Stimulated activated CD4-positive, alpha-beta T cell treated with anti-CD3 and anti-CD28 coated beads, TNF-alpha, amount 100 ng/mL, for 1 hour (primary cell): ENCODE data around the gene PGF.
"Not testable (repeated sequence)": the region's sequence is repeated elsewhere in the genome, so short reads cannot be mapped to it uniquely, and the experiment has no call there.

Experiments used
- DNase-seq, 3 donors: peaks; one replicate each; pipeline ENCODE4 v3.0.0-alpha.2; 2020; ENCODE audit warnings: low read depth in 3 of 3, low spot score in 1 of 3

Gene PGF

DNA sequence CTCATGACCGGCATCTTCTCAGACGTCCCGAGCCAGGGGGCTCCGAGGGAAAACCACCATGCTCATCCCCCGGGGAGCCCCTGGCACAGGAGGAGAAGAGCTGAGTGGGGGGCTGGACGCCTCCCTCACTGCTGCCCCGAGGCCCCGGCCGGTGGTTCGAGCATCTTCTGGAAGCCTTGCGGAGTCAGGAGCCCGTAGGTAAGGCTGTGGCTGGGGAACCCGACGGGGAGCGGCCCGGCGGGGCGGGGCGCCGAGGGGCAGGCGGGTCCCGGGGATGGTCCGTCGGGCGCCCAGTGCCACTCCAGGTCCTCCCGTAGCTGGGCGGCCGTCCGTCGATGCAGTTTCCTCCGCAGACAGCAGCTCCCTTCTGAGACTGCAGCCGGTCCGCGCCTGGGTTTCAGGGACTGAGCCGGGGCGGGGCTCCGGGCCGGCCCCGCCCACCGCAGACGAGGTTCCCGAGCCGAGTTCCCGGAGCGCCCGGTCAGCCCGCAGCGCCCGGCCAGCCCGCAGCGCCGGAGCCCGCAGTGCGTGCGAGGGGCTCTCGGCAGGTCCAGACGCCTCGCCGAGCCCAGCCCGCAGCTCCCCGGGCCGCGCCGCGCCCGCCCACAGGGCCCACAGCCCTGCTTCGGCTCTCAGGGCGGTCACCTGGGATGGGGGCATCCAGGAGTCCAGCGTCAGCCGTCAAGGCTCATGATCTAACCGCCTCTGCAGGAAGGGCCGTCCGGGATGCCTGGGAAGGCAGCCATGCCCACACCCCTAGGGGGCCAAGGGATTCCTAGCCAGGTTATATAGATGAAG, at the start of gene PGF:
TSS of gene PGF (minus strand) at position 369 of the 798 bp plus-strand sequence. CDS start at position 14, 355 bp downstream.
- DNase-seq = no peak

DNA sequence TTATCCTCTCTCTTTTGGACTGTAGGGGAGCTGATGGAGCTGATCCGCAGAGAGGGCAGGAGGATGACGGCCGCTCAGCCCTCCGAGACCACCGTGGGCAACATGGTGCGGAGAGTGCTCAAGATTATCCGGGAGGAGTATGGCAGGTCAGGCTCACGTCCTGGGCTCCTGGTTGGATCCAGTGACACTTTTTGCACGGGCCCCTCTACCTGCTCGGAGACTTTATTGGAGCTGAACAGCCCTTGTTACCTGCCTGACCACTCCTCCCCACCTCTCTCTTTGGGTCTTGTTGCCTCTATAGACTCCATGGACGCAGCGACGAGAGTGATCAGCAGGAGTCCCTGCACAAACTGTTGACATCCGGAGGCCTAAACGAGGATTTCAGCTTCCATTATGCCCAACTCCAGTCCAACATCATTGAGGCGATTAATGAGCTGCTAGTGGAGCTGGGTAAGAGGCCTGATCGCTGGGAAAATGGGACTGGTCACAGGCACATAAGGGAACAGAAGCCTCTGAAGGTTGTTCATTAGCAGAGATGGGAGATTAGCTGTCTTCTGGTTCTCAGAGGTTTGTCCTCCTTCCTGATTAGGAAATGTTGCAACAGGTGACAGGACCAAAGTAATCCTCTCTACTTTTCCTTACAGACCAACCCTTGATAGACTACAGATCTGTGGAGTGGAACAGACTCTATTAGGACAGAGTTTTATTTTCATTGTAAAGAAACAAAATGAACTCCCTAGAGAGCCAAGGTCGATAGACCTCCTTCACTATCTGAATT, 48.0 kb upstream of the PGF start:
- no peak for DNase-seq

DNA sequence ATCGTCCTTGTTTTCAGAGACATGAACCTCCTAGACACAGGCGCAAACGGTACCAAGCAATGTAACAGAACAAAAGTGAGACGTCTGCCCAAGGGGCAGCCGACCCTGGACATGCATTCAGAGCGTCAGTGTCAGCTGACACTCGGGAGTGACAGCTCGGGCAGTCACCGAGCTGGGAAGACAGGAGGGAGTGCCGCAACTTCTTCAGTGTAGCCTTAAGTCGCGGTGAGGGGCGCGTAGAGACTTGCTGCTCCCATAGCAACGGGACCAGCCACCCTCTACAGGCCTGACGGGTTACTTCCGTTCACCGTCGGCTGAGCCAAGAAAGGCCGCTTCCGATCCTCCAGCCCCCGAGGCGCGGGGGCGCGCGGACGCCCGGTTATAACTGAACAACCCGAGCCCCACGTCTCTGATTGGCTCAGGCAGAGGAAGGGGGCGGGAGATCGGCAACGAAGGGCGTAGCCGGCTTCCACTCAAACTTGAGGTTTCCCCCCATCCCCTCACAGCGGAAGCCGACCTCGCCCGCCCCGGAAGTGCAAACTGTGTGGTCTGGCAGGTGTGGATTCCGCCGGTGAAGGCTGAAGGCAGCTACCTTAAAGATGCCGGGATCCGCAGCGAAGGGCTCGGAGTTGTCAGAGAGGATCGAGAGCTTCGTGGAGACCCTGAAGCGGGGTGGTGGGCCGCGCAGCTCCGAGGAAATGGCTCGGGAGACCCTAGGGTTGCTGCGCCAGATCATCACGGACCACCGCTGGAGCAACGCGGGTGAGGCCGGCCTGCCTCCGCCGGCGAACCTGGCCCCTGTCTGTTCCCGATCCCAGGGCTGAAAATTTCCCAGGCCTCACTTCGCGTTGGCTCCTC, 47.2 kb upstream of the PGF start, which contains the start of gene EIF2B2:
TSS of gene EIF2B2 (plus strand) at position 530 of the 858 bp plus-strand sequence. CDS start at position 600, 70 bp downstream.
- DNase-seq = peak; percentile 96 to 97 (median 96)

DNA sequence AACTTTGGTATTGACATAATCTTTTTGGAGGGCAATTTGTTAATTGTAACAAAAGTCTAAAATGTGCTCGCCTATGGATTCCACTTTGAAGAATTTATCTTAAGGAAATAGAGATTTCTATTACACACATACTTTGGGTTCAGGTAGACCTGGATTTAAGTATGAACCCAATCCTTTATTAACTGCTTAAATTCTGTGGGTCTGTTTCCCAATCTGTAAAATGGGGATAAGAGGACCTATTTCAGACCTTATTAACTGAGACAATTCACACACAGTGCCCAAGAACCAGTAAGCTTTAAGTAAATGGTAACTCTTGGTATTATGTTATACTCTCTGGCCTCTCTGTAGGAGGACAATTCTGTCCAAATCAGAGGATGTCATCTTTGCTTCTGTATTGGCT, 46.5 kb upstream of the PGF start:
- no peak for DNase-seq

DNA sequence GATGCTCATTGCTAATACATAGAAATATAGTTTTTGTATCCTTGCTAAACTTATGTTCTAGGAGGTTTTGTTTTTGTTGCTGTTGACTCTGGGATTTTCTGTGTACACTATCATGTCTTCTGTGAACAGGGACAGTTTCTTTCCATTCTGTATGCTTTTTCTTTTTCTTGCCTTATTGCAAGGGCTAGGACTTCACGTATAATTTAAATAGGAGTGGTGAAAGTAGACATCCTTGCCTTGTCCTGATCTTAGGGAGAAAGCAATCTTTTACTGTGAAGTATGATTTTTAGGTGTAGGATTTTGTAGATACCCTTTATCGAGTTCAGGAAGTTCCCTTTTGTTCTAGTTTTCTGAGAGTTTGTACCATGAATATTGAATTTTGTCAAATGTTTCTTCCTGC, 45.9 kb upstream of the PGF start:
- DNase-seq = no peak

DNA sequence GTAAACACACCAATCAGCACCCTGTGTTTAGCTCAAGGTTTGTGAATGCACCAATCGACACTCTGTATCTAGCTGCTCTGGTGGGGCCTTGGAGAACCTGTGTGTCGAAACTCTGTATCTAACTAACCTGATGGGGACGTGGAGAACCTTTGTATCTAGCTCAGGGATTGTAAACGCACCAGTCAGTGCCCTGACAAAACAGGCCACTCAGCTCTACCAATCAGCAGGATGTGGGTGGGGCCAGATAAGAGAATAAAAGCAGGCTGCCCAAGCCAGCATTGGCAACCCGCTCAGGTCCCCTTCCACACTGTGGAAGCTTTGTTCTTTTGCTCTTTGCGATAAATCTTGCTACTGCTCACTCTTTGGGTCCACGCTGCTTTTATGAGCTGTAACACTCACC, 40.4 kb upstream of the PGF start:
- DNase-seq = not testable (repeated sequence)

DNA sequence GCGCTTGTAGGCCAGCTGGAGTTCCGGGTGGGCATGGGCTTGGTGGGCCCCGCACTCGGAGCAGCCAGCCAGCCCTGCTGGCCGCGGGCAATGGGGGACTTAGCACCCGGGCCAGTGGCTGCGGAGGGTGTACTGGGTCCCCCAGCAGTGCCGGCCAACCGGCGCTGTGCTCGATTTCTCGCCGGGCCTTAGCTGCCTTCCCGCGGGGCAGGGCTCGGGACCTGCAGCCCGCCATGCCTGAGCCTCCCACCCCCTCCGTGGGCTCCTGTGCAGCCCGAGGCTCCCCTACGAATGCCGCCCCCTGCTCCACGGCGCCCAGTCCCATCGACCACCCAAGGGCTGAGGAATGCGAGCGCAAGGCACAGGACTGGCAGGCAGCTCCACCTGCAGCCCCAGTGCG, 38.8 kb upstream of the PGF start:
- not testable (repeated sequence) for DNase-seq

DNA sequence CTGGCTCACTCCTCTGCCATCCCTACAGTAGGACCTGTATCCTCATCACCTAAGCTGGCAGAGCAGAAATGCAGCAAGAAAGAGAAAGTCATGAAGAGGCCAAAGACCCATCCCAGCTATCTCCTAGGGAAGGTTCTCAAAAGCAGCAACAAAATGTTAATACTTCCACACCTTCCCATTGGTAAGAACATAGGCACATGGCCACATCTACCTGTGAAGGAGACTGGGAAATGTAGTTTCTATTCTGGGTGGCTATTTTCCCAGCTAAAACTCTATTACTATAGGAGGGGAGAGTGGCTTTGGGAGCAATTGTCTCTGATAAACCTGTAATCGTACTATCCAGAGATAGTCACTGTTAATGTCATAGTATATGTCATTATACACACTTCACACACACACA, 33.6 kb upstream of the PGF start:
- no peak for DNase-seq

DNA sequence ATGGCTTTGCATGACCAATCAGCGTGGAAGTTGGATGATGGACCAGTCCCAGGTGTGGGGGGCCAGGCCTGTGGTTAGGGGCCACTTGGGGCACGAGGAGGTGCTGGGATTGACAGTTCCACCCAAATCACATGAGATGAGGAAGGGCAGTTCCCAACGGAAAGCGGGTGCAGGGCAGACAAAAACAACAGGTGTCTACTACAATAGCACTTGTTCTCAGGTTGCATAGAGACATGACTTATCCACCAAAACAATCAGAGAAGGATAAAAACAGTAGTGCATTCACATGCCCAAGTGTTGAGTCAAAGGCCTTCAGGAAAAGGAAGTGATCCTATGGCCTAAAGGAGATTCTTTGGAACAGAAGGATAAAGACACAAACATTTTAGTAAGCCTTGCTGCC, 32.7 kb upstream of the PGF start:
- DNase-seq = no peak

DNA sequence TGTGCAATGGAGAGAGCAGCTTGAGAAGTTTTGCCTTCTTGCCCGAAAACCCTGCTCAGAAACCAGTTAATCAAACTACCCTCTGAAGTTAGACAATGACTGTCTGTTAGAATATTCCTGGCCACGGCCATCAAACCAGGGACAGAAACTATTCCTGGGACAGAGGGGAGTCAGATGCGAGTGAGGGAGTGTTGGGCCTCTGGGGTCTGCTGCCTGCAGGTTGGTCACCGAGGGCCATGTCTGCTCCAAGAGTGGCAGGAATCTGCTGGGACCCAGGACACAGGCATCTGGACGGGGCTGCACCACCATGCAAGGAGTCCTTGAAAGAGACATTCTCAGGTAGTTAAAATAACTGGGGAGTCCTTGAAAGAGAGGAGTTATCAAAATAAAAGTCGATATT, 30.4 kb upstream of the PGF start:
- DNase-seq = no peak

DNA sequence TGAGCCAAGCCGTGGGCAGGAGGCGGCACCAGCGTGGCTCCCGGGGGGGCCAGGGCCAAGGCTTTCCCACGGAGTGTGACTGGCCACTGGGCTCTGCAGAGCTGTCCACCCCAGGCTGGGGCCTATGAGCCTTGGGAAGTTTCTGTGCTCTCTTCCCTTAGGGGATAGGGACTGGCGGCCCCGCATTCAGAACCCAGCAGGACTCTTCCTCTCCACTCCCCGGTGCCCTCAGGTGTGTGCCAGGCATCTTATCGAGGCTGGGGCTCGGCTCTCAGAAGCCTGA, 29.6 kb upstream of the PGF start:
- DNase-seq = no peak

DNA sequence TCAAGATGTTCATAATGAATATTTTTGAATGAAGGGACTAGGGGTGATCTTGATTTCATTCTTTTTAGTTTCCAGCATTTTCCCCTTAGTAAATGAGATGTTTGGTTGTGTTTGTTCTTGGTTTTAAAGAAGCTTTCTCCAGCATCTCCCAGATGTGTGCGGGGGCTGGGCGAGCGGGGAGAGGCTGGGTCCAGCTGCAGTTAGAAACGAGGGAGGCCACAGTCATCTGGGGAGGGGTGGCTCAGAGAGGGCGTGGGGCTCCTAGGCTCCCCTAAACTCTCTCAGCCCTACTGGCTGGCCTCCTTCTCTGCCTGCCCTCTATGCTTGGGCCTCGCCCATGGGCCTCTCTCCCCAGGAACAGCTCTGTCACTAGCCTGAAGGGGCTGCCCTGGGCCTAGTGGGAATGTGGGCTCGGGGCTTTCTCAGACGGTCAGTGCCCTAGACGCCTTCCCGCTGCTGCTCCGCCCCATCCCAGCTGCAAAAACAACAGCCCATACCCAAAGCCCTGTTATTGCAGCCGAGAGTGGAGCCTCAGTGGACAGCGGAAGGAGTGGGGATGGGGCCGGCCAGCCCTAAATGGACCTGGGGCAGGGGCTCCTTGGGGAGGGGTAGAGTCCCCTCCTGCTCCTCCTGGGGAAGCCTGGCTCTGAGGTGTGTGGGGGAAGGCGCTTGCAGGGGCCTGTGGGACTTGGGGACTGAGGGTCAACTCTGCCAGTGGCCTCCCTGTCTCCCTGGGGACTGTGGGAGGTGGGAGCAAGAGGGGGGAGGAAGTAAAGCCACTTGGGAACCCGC, 29.0 kb upstream of the PGF start:
- no peak for DNase-seq

DNA sequence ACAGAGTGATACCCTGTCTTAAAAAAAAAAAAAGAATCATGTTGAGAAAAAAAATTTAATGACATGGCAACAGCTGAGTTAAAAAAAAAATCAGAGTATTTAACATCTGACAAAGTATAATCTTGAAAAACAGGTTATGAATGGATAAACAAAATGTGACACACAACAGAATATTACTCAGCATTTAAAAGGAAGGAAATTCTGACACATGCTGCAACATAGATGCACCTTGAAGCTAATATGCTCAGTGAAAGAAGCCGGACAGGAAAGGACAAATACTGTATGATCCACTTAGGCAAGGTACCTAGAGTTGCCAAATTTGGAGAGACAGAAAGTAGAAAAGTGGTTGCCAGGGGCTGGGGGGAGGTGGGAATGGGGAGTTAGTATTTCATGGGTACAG, 27.9 kb upstream of the PGF start:
- no peak for DNase-seq

DNA sequence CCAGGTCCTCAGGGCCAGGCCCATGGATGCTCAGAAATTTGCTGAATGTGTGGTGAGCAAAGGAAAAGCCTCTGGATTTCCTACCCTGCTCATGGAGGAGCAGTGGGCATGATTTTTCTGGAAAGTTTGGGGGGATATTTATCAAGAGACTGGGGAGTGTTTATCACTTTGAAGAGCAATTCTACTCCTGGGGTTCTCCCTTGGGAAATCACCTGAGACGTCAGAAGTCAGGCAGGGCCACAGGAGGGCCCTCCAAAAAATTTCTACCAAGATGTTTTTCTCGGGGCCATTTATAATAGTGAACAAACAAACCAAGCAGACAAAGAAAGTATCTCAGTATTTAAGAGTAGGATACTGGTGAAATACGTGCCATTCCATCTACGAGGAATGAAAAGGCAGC, 27.3 kb upstream of the PGF start:
- DNase-seq = no peak

DNA sequence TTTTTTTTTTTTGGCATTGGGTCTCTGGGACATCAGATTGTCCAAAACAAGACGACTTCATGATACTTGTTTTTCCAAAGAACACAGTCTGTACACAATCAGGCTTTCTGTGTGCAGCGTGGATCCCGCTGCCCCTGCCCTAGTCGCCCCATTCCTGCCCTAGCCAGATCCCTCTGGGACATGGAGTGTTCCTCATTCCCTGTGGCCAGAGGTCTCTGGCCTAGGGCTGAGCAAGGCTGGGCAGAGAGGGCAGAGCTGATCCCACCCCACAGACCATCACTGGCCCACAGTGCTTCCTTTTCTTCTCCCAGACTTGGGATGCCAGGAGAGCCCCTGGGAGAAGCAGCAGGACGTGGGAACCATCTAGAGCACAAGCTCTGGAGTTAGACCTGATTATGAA, 26.4 kb upstream of the PGF start:
- no peak for DNase-seq

DNA sequence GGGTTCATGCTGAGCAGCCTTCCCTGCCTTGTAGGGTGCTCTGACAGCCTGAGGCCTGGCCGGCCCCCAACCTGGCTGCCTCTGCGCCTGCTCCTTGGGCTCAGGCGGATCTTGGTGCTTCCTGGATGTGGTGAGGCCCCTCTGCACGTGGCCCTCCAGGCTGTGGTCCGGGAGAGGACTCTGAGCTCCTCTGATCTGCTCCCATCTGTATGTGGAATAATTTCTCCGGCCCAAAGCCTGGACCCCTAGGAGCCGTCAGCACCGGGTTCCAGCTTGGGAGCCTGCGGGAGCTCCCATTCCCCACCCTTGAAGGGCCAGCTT, 26.0 kb upstream of the PGF start:
- no peak for DNase-seq

DNA sequence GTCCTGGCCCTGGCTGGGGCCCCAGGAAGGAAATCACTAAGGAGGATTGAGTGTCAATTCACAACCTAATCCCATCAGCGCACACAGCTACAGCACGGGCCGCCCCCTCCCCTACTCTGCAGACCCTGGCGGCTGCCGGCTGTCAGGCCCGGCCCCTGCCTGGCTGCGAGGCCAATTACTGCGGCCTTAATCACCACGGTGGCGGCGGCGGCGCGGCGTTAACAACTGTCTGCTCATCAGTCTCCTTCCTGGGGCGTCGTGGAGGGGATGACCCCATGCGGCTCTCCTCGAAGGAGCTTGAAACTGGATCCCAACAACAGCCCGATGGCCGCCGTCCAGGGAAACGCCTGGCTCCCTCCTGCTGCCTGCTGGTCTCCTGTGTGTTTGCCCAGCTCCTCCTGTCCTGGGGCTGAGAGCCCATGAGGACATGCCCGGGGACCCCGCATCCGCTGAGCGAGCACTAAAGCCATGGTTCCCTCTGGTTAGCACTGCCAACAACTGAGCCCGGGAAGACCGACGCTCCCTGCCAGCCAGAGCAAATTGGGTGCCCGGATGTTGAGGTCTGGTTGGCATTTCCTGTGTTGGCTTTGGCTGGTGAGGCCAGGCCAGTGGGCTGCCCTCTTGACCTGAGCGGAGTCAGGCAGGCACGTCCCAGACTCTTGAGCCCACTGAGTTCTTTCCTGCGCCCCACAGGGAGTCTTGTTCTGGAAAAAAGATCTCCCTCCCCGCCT, 25.5 kb upstream of the PGF start:
- DNase-seq = no peak

DNA sequence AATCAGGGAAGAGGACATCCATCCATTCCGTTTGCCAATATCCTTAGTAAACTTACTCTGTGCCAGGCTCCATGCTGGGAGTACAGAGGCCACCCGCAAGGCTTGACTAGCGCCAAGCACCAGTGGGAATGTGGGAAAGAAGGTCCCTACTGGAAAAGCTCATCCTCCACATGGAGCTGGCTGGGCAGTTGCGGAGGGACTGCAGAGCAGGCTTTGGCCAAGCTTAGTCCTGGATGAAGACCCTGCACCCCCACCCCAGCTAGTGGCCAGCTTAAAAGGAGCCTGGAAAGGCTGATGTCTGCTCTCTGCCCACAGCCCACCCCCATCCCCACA, 25.0 kb upstream of the PGF start:
- DNase-seq = no peak

DNA sequence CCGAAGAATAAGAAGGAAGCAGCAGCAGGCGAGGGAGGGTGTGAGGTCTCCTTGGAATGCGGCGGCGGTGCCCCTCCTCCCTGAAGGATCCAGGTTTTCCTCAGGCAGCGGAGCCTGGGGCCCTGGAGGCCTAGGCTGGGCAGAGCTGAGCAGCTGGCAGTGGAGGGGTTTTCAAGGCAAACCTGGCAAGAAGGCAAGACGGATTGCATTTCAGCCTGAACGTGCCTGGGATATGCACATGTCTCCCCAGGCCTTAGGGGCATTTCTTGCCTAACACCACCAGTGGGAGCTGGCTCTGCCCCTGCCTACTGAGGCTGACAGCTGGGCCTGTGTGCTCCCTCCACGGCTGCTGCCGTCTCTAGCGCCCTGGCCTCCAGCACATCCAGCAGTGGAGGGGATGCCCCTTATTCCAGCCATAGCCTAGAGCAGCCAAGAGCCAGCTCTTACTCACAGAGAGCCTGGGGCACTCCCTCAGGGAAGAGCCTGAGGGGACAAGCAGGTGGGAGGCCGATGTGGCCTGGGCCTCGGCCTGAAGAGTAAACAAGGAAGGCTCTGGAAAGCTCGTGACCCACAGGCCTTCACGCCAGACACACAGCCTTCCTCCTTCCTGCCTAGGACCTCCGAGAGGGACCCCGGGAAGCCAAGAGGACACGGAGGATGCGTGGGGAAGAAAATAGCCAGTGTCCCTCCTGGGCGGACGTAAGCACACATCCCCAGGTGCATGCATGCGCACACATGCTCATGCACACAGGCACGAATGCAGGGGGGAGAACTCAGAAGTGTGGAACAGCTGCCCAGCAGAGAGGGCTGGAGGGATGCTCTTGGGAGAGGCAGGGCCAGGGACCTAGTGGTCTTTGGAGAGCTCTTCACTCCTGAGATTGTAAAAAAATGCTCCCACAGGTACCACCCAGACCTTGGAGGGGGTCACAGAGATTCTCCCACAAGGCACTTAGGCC, 24.3 kb upstream of the PGF start:
- DNase-seq = no peak
